CD4-positive, alpha-beta T cell treated with Interferon alpha-2 for 1 hour (primary cell): ENCODE data around the gene FBXW12.

Source experiments
- DNase-seq, 2 donors: peaks; one replicate each; pipeline ENCODE4 v3.0.0-alpha.2; 2020 to 2022

The FBXW12 gene

GRCh38 chr3:48423241-48423882 is 51.3 kb downstream of the FBXW12 start:
- DNase-seq, result no peak

DNA sequence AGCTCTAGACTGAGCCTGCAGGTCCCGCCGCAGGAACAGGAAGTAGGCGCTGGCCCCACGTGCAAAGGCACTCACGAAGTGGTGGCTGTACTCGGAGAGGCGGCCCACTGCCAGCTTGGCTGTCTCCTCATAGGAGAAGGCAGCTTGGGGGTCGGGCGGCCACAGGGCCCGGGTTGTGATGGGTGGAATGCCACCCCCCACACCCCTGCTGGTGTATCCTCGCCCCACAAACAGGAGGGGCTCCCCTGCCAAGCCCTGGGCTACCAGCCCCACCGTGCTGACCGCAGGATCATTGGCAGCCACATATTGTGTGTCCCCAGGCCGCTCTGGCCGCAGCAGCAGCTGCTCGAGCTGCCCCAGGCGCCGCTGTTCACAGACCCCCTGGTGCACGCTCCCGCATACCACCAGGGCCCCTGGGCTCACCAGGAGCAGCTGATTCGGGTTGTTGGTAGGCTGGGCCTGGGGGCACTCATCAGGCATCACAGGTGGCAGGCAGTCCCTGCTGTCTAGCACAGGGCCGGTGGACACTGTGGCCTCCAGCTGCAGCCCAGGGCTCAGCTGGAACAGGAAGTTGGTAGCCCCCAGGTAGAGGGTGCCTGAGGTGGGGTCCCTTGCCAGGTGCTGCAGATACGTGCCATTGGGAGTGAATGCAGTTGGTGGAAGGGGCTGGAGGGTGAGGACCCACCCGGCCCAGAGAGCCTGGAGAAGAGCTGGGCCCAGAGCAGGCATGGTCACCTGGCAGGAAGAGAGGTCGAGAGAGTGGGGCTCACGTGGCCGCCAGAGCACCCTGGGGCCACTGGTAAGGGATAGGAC is 52.1 kb downstream of the FBXW12 start:
- DNase-seq, result no peak

- DNase-seq, result no peak
Measured at GRCh38 chr3:48425281-48425812, 53.3 kb downstream of the FBXW12 start.

GRCh38 chr3:48426401-48426909 is 54.4 kb downstream of the FBXW12 start:
- DNase-seq, result no peak

GRCh38 chr3:48426944-48427629 is 55.1 kb downstream of the FBXW12 start:
- DNase-seq, result no peak

DNA sequence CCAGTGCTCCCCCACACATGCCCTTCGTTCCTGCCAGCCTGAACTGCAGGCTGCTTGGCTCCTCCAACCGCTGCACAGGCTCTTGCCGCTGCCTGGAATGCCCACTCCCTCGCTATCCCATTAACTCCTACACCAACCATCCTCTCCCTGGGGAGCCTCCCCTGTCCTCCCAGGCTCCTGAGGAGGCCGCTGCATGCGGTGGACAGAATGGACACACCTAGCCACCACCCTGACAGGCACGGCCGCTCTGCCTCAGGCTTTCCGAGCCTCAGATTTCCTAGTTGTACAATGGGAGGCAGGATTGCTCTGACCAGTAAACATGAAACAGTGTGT is 55.6 kb downstream of the FBXW12 start:
- DNase-seq, result no peak

DNA sequence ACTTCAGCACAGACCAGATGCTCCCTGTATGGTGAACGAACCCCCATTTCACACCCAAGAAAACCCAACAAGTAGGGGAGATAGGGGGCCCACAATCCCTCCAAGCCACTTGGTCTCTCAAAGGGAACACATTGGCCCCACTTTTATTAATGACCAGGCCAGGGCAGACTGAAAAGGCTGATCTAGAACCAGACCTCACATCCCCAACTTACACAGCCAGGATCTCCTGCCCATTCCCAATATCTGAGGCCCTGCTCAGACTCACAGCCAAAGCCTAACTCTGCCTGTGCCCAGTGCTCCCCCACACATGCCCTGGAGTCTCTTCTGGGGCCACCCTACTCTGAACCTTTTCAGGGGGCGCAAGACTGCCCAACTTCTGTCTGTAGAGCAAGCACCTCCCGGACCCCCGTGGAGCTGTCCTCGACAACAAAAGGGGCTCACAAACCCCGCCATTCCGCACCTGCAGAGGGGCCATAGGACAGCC is 56.1 kb downstream of the FBXW12 start:
- no peak for DNase-seq

DNA sequence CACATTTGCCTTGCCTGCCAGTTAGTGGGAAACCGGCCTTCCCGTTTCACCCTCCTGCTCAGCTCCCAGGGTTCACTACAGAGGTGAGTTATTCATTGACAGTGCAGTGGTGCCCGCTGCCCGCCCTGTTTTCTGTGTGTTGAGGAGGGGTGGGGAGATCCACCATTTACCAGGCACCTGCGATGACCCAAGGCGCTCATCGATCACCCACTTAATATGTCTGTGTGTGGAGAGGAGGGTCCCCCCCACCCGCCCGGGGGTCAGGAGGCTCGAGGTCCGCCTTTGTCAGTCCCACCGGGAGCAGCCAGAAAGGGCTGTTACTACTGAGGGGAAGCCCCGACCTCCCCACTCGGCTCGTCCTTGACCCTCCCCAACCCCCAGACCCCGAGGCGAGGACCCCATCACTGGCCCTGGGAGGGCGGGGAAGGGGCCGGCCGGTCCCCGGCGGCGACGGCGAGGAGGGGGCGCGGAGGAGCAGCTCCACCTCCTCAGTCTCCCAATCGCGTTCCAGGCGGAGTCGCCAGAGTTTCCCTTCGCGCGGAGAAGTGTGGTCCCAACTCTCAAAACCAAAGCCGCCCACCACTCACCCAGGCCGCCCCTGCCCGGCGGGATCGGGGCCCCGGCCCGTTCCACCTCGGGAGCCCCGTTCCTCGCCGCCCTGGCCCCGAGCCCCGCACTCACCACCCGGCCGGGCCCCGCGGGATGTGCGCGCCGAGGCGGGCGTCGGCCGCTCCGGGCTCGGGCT is 56.7 kb downstream of the FBXW12 start:
- DNase-seq, result no peak

DNA sequence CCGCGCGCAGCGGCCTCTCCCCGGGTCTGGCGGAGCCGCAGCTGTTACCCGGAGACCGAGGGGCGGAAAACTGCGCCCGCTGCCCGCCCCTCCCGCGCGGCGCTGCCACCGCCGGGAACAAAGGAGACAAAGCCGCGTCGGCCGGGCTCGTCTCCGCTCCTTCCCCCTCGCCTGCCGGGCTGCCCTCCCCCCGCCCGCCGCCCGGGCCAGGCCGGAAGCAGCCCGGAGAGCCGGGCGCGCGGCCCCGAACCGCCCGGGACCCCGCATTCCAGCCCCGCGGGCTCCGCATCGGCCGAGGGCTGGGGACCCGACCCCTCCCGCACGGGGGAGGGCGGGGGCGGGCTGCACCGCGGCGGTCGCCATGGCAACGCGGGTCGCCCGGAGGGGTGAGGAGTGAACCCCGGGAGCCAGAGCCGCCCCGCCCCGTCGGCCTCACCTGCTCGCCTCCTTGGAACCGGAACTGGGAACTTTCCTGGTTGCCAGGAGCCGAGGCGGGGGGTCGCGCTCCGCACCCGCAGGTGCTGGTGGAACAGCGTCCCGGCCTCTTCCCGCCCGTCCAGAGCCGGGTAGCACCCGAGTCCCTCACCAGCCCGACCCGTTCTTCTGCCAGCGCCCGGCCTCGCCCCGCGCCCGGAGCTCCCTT is 57.4 kb downstream of the FBXW12 start:
- peak; percentile 51 to 74 for DNase-seq

GRCh38 chr3:48429960-48430707 is 58.1 kb downstream of the FBXW12 start, which contains the start of gene PLXNB1:
PLXNB1 (minus strand) TSS chr3:48430086; CDS start chr3:48424611, 5,475 bp downstream.
- peak in 1 of 2 donors; percentile 17 for DNase-seq

GRCh38 chr3:48430708-48431101 is 58.7 kb downstream of the FBXW12 start:
- DNase-seq, result no peak

DNA sequence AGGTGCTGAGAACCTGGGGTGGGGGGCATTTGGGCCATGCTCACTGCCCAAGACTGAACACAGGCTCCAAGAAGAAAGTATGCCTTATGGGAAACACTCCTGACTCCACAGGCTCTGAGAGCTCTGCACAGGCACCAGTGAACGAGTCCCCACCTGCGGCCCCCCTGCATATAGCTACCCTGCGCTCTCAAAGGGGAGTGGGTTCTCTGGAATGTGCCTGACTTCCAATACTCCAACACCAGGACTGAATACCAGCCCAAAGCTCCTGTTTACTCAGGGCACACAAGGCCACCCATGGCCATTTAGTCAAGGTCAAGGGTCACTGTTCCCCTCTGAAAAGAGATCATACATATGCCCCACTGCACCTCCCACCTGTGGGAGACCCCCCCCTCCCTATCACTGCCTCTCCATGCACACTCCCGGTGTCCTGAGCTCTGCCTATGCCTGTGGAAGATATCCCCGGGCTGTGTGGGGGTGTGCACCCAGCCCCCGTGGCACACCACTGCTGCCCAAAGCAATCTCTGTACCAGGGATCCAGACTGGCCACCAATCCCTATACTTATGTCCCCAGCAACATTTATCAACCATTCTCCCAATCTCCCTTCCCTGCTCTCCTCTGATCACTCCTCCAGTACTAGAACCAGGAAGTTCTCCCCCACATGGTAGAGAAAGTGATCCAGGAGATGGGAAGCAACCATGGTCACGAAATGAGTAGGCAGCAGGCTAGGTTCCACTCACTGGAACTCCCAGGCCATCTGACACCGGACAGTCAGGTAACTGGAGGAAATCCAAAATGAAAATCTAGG is 59.4 kb downstream of the FBXW12 start:
- no peak for DNase-seq

- DNase-seq, result no peak
Measured at GRCh38 chr3:48432411-48433371, 60.7 kb downstream of the FBXW12 start.

DNA sequence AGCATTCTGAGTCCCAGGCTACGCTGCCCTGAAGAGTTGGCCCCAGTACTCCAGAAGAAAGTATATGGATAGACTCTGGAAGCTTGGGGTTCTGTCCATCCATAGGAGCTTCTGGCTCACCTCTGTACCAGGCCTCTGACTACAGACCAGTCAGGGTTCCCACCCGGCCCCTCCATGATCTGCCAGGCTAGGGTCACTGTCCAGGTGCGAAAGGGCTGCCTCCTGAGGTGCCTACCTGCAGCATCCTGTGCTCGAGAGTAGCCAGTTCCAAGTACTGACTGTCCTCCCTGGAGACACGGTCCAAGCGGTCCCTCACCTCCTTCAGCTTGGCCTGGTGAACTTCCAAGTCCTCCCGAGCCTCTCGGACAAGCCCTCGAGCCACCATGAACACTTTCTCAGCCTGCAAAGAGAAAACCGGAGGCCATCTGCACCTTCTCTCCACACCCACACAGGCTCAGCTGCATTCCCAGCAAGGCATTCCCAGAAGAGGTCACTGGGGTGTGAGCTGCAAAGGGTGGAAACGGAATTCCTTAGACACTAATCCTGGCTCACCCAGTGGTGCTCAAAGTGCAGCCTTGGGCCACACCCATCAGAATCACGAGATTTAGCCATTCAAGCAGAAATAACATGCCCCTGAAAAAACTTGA is 61.6 kb downstream of the FBXW12 start:
- DNase-seq, result no peak

- peak in 1 of 2 donors; percentile 25 for DNase-seq
Measured at GRCh38 chr3:48434591-48435222, 62.7 kb downstream of the FBXW12 start.

GRCh38 chr3:48435223-48435595 is 63.2 kb downstream of the FBXW12 start:
- DNase-seq, result no peak

GRCh38 chr3:48435774-48436476 is 63.9 kb downstream of the FBXW12 start:
- DNase-seq, result peak; percentile 86 to 90

DNA sequence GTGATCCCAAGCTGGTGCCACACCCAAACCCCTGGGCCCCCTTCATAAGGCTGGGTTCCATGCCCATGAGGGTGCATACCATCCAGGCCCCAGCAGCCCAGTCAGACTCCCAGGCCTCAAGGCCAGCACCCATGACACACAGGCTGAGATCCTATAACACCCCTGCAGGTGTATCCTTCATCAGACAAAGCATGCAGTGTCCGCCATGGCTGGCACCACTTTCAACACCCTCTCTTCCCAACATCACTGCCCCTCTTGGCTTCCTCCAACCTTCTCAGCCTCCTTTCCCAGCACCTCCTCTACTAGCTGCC is 64.4 kb downstream of the FBXW12 start:
- DNase-seq, result no peak
